Inflammatory macrophage (primary cell): ENCODE measurements around the gene KRTAP10-1.
A peak's percentile ranks its signal among the peaks of the same experiment; 100 is the strongest.
"Not testable (repeated sequence)": the region's sequence is repeated elsewhere in the genome, so short reads cannot be mapped to it uniquely, and the experiment has no call there.

Source experiments
- DNase-seq, 2 donors: peaks; one replicate each; pipeline ENCODE4 v3.0.0-alpha.2; 2020 to 2022

Gene KRTAP10-1

GRCh38 chr21:44569861-44570517 lies 30.0 kb upstream of the KRTAP10-1 start:
- no peak for DNase-seq

GRCh38 chr21:44568667-44569556 lies 28.9 kb upstream of the KRTAP10-1 start:
- DNase-seq = no peak

GRCh38 chr21:44568261-44568660 lies 28.3 kb upstream of the KRTAP10-1 start:
- no peak for DNase-seq

- no peak for DNase-seq
These were observed 27.6 kb upstream of the KRTAP10-1 start for GRCh38 chr21:44567481-44568171.

GRCh38 chr21:44566403-44566802 lies 26.4 kb upstream of the KRTAP10-1 start:
- DNase-seq = peak in 1 of 2 donors; percentile 67

GRCh38 chr21:44564886-44565598 lies 25.0 kb upstream of the KRTAP10-1 start:
- no peak for DNase-seq

- no peak for DNase-seq
These were observed 24.1 kb upstream of the KRTAP10-1 start for GRCh38 chr21:44564099-44564498.

- no peak for DNase-seq
These were observed 18.7 kb upstream of the KRTAP10-1 start, which contains the start of gene KRTAP10-3 for GRCh38 chr21:44558695-44559094. TSS of gene KRTAP10-3 (minus strand) at chr21:44558795. CDS start at chr21:44558715, 80 bp downstream.

- DNase-seq = not testable (repeated sequence)
These were observed 18.3 kb upstream of the KRTAP10-1 start for GRCh38 chr21:44558329-44558675.

- DNase-seq = no peak
These were observed 17.7 kb upstream of the KRTAP10-1 start for GRCh38 chr21:44557491-44558328.

- no peak for DNase-seq
These were observed 16.9 kb upstream of the KRTAP10-1 start for GRCh38 chr21:44556879-44557278.

- no peak for DNase-seq
These were observed 15.3 kb upstream of the KRTAP10-1 start for GRCh38 chr21:44555200-44555875.

- no peak for DNase-seq
These were observed 12.7 kb upstream of the KRTAP10-1 start for GRCh38 chr21:44552681-44553080.

GRCh38 chr21:44552136-44552535 lies 12.1 kb upstream of the KRTAP10-1 start:
- DNase-seq = no peak

- no peak for DNase-seq
These were observed 11.5 kb upstream of the KRTAP10-1 start, which contains the start of gene KRTAP10-2 for GRCh38 chr21:44551340-44551961. TSS of gene KRTAP10-2 (minus strand) at chr21:44551505. CDS start at chr21:44551458, 47 bp downstream.

- no peak for DNase-seq
These were observed 10.8 kb upstream of the KRTAP10-1 start for GRCh38 chr21:44550807-44551206.

GRCh38 chr21:44550285-44550684 lies 10.3 kb upstream of the KRTAP10-1 start:
- DNase-seq = not testable (repeated sequence)

- DNase-seq = no peak
These were observed 9.7 kb upstream of the KRTAP10-1 start for GRCh38 chr21:44549525-44550211.

- DNase-seq = no peak
These were observed 8.9 kb upstream of the KRTAP10-1 start for GRCh38 chr21:44548922-44549321.

- DNase-seq = no peak
These were observed 8.4 kb upstream of the KRTAP10-1 start for GRCh38 chr21:44548381-44548780.
